OCI-LY3 (cell line): ENCODE measurements around the gene STRIP1.

Source experiments
- CTCF ChIP-seq: fragments of 200-600, 300-600 bp; sonication (generic); IDR thresholded peaks from 2 replicates; pipeline ENCODE4 v1.5.1; 2014; ENCODE audit warnings: antibody characterized with exemption, low read length, low read depth
- EZH2phosphoT487 ChIP-seq: fragments of 200-600 bp; shearing (Covaris generic); IDR thresholded peaks from 2 replicates; pipeline ENCODE4 v1.6.1; 2018; ENCODE audit warnings: antibody characterized with exemption, mixed run types, low read depth

GRCh38 chr1:109986054-109986444 lies 48.4 kb upstream of the STRIP1 start:
- TF ChIP-seq CTCF (no peak), EZH2phosphoT487 (no peak)
